Measurements from ENCODE around the gene TSPOAP1. TPM values are rescaled to one million over a fixed set of nuclear protein-coding genes. Genes with fewer than 3 reads are reported as not detected.

The TSPOAP1 gene
- total RNA-seq, 1 donor from 2014 or later, result 101 TPM

- Mint-ChIP-seq H3K4me1 (ENCODE audit: low read depth) (peaks cover 30% of the 10 kb centered on the region), H3K36me3 (ENCODE audit: insufficient read depth) (peaks cover 7% of the 10 kb centered on the region), H3K4me3 (ENCODE audit: low read depth) (no peak overlapping the region), H3K27me3 (no peaks in the 10 kb centered on the region), H3K27ac (peak overlapping the region; percentile 37), H3K9me3 (ENCODE audit: low read depth) (no peaks in the 10 kb centered on the region)
- no peak for TF ChIP-seq CTCF (IDR thresholded peaks at IDR 0.05; ENCODE audit: unreplicated experiment)
- no peak for DNase-seq (ENCODE audit: low spot score, unreplicated experiment)
These were observed 36.8 kb upstream of the TSPOAP1 start for GRCh38 chr17:58365185-58365979.

- DNase-seq (ENCODE audit: low spot score, unreplicated experiment), result no peak
- peaks cover 5% of the 10 kb centered on the region for H3K36me3 Mint-ChIP-seq (ENCODE audit: insufficient read depth)
- H3K27me3 Mint-ChIP-seq, result no peaks in the 10 kb centered on the region
- no peaks in the 10 kb centered on the region for H3K9me3 Mint-ChIP-seq (ENCODE audit: low read depth)
- peak overlapping the region; percentile 76 for H3K27ac Mint-ChIP-seq
- TF ChIP-seq CTCF (IDR thresholded peaks at IDR 0.05; ENCODE audit: unreplicated experiment), result no peak
- peak overlapping the region; percentile 23 for H3K4me3 Mint-ChIP-seq (ENCODE audit: low read depth)
- H3K4me1 Mint-ChIP-seq (ENCODE audit: low read depth), result peaks cover 27% of the 10 kb centered on the region
These were observed 35.8 kb upstream of the TSPOAP1 start for GRCh38 chr17:58364270-58364942.

GRCh38 chr17:58363457-58364185, 35.0 kb upstream of the TSPOAP1 start:
- H3K9me3 Mint-ChIP-seq (ENCODE audit: low read depth), result no peaks in the 10 kb centered on the region
- peaks cover 26% of the 10 kb centered on the region for H3K4me1 Mint-ChIP-seq (ENCODE audit: low read depth)
- H3K27ac Mint-ChIP-seq, result peak overlapping the region; percentile 3
- H3K36me3 Mint-ChIP-seq (ENCODE audit: insufficient read depth), result peaks cover 5% of the 10 kb centered on the region
- no peaks in the 10 kb centered on the region for H3K27me3 Mint-ChIP-seq
- no peak for TF ChIP-seq CTCF (IDR thresholded peaks at IDR 0.05; ENCODE audit: unreplicated experiment)
- no peak for DNase-seq (ENCODE audit: low spot score, unreplicated experiment)
- H3K4me3 Mint-ChIP-seq (ENCODE audit: low read depth), result no peak overlapping the region

- Mint-ChIP-seq H3K36me3 (ENCODE audit: insufficient read depth) (peaks cover 5% of the 10 kb centered on the region), H3K9me3 (ENCODE audit: low read depth) (no peaks in the 10 kb centered on the region), H3K4me3 (ENCODE audit: low read depth) (no peak overlapping the region), H3K27me3 (no peaks in the 10 kb centered on the region), H3K4me1 (ENCODE audit: low read depth) (peaks cover 26% of the 10 kb centered on the region), H3K27ac (peak overlapping the region; percentile 41)
- TF ChIP-seq CTCF (IDR thresholded peaks at IDR 0.05; ENCODE audit: unreplicated experiment), result no peak
- no peak for DNase-seq (ENCODE audit: low spot score, unreplicated experiment)
These were observed 33.9 kb upstream of the TSPOAP1 start for GRCh38 chr17:58362368-58363014.

Data from progenitor cell of endocrine pancreas (in vitro differentiated cells).